HepG2 (cell line): Measurements from ENCODE around the gene DSCAM.

Experiments
- BHLHE40 ChIP-seq: IDR thresholded peaks from 2 replicates; pipeline ENCODE4 v1.6.1; 2011; ENCODE audit warnings: low read length, improper control_type of control experiment
- KDM3A ChIP-seq: IDR thresholded peaks from 2 replicates; pipeline ENCODE4 v1.6.1; 2018; ENCODE audit warnings: low read depth, missing compliant biosample characterization
- SNAI1 ChIP-seq: sonication (generic); formaldehyde crosslinking; IDR thresholded peaks from 2 replicates; pipeline ENCODE4 v1.5.0; 2020; ENCODE audit warnings: mild to moderate bottlenecking, missing genetic modification reagents, borderline replicate concordance
- ZNF138 ChIP-seq: sonication (generic); formaldehyde crosslinking; IDR thresholded peaks from 2 replicates; pipeline ENCODE4 v1.5.0; 2020; ENCODE audit warnings: mild to moderate bottlenecking, low read depth, missing genetic modification reagents
- ZNF263 ChIP-seq: sonication (generic); formaldehyde crosslinking; IDR thresholded peaks from 2 replicates; pipeline ENCODE4 v1.4.0; 2020; ENCODE audit warnings: missing genetic modification reagents
- ZNF326 ChIP-seq: sonication (generic); formaldehyde crosslinking; IDR thresholded peaks from 2 replicates; pipeline ENCODE4 v1.4.0; 2020; ENCODE audit warnings: missing genetic modification reagents, borderline replicate concordance
- TF ChIP-seq, protein P1 (sequence below): sonication (generic); formaldehyde crosslinking; IDR thresholded peaks from 2 replicates; pipeline ENCODE4 v1.5.0; 2020; ENCODE audit warnings: mild to moderate bottlenecking, missing genetic modification reagents, moderate library complexity

DNA sequence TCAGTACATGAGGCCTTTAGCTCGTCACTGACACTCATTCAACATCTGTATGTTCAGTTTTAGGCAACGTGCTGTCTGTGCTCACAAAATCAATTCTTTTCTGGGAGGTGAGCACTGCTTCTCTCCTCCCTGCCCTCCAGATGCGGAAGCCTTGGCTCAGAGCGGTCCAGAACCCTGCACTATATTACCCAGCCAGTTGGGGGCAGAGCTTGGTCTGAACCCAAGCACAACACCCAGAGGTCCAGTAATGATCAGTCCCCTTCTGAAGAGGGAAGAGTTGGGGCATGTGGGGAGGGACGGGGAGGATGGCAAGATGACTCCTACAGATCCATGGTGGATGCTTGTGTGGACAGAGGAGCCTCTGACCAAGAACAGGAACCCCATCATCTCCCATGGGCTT is 5.6 kb upstream of the DSCAM start:
- TF ChIP-seq BHLHE40 (no peak), ZNF326 (CRISPR knock-in tag) (no peak), ZNF263 (CRISPR knock-in tag) (no peak), KDM3A (CRISPR knock-in tag) (no peak), ZNF138 (CRISPR knock-in tag) (no peak), SNAI1 (CRISPR knock-in tag) (no peak)
- TF ChIP-seq, protein P1, sequence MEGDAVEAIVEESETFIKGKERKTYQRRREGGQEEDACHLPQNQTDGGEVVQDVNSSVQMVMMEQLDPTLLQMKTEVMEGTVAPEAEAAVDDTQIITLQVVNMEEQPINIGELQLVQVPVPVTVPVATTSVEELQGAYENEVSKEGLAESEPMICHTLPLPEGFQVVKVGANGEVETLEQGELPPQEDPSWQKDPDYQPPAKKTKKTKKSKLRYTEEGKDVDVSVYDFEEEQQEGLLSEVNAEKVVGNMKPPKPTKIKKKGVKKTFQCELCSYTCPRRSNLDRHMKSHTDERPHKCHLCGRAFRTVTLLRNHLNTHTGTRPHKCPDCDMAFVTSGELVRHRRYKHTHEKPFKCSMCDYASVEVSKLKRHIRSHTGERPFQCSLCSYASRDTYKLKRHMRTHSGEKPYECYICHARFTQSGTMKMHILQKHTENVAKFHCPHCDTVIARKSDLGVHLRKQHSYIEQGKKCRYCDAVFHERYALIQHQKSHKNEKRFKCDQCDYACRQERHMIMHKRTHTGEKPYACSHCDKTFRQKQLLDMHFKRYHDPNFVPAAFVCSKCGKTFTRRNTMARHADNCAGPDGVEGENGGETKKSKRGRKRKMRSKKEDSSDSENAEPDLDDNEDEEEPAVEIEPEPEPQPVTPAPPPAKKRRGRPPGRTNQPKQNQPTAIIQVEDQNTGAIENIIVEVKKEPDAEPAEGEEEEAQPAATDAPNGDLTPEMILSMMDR (CRISPR knock-in tag) = no peak
